Cardiac muscle cell (in vitro differentiated cells and primary cell): ENCODE results near the gene KIDINS220. TPM values are rescaled to one million over a fixed set of nuclear protein-coding genes. Genes with fewer than 3 reads are reported as not detected.

Experiments
- DNase-seq, 2 donors: peaks; one replicate each; pipeline versions ENCODE4 v3.0.0 to v3.0.0-alpha.2; 2010 to 2017; ENCODE audit warnings: low read depth in 1 of 2, low spot score in 1 of 2
- H3K27ac ChIP-seq: fragments of 200-600 bp; sonication (generic); 2 replicates; pipeline ENCODE4 v1.5.1; 2016
- H3K27me3 ChIP-seq: fragments of 200-600 bp; sonication (generic); 2 replicates; pipeline ENCODE4 v1.6.0; 2016; ENCODE audit warnings: control low read depth
- H3K36me3 ChIP-seq: fragments of 200-600 bp; sonication (generic); 2 replicates; pipeline ENCODE4 v1.5.1; 2016; ENCODE audit warnings: control low read depth
- H3K4me1 ChIP-seq: fragments of 200-600 bp; sonication (generic); 2 replicates; pipeline ENCODE4 v1.8.1; 2017; ENCODE audit warnings: low read depth, mild to moderate bottlenecking, mixed run types
- H3K4me3 ChIP-seq: fragments of 200-600 bp; sonication (generic); 2 replicates; pipeline ENCODE4 v1.5.1; 2016; ENCODE audit warnings: mild to moderate bottlenecking
- H3K9me3 ChIP-seq: fragments of 200-600 bp; sonication (generic); 2 replicates; pipeline ENCODE4 v1.5.1; 2017; ENCODE audit warnings: low read depth, mild to moderate bottlenecking, control low read depth
- polyA plus RNA-seq: library from polyadenylated mRNA; unstranded; fragments of >200 nt; fragmentation: Nextera tagmentation; extraction: Ambion mirVana; gene quantifications from 2 replicates; pipeline ENCODE4 v1.2.1, GENCODE V29; 2016
- total RNA-seq: library from RNA; depleted of rRNA; stranded (reverse); fragments of >200 nt; gene quantifications from 2 replicates; pipeline ENCODE4 v1.2.3, GENCODE V29; 2016
- TF ChIP-seq, protein P1 (sequence below): IDR thresholded peaks from 2 replicates; pipeline ENCODE4 v1.5.1; 2012; ENCODE audit warnings: low read depth, mild to moderate bottlenecking, low read length

The KIDINS220 gene
- total and polyA plus RNA-seq, 2 experiments from 2014 or later: 43.0 to 127 TPM

DNA sequence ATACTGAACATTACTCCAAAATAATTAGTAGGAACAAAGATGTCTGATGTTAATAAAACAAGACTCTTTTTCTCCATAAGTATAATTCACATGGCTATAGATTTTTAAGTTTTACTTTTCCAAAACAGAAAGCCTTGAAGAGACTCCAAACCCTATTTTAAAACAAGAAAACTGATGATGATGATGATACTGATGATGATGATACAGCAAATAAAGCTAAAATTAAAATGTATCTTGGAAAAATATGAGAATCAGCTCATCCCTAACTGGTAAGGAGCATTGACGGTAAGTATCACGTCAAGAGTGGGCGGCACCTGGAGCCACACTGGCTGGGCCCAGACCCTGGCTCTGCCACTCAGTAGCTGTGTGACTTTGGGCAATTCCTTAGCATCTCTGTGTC lies 116.0 kb downstream of the KIDINS220 start:
- no peaks in the 10 kb centered on the region for H3K4me1 ChIP-seq
- H3K27me3 ChIP-seq: no peaks in the 10 kb centered on the region
- no peaks in the 10 kb centered on the region for H3K36me3 ChIP-seq
- H3K27ac ChIP-seq: no peak overlapping the region
- TF ChIP-seq, protein P1, sequence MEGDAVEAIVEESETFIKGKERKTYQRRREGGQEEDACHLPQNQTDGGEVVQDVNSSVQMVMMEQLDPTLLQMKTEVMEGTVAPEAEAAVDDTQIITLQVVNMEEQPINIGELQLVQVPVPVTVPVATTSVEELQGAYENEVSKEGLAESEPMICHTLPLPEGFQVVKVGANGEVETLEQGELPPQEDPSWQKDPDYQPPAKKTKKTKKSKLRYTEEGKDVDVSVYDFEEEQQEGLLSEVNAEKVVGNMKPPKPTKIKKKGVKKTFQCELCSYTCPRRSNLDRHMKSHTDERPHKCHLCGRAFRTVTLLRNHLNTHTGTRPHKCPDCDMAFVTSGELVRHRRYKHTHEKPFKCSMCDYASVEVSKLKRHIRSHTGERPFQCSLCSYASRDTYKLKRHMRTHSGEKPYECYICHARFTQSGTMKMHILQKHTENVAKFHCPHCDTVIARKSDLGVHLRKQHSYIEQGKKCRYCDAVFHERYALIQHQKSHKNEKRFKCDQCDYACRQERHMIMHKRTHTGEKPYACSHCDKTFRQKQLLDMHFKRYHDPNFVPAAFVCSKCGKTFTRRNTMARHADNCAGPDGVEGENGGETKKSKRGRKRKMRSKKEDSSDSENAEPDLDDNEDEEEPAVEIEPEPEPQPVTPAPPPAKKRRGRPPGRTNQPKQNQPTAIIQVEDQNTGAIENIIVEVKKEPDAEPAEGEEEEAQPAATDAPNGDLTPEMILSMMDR: no peak
- H3K4me3 ChIP-seq: no peak overlapping the region
- no peak for DNase-seq
- H3K9me3 ChIP-seq: no peaks in the 10 kb centered on the region

DNA sequence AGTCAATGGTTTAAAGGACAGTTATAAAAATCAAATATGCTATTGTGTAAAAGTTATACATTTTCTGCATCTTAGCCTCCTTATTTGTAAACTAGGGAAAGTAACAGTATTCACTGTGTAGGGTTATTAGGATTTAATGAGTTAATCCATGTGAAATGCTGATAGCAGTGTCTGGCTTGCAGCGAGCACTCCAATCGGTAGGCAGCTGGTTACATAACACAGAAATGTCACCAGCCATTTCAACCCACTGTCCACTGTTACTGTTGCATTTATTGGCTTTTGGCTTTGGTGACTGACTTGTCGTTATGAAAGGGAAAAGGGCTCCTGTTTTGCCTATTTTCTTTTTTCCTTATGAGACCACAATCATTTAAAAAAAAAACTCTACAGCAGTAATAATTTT lies 116.7 kb downstream of the KIDINS220 start:
- no peak for DNase-seq
- Histone ChIP-seq H3K9me3 (no peaks in the 10 kb centered on the region), H3K4me1 (no peaks in the 10 kb centered on the region), H3K27me3 (no peaks in the 10 kb centered on the region), H3K27ac (no peak overlapping the region), H3K36me3 (no peaks in the 10 kb centered on the region), H3K4me3 (no peak overlapping the region)
- TF ChIP-seq, protein P1: no peak

DNA sequence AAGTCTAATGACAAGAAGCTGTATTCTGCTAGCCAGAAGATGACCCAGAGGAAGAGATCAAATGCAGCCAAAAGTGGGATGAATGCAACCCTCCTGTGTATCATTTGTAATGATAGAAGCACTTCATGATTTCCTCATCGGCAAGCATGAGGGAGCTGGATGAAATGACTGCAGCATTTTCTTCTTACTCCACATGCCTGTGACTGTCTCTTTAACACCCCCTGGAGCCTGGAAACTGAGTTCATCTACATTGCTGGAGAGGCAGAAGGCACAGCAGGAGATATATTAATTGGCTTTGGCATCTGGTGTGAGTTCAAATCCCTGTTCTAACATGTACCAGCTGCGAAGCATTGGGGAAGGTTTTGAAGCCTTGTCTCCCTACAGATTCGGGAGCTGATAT lies 117.9 kb downstream of the KIDINS220 start:
- no peaks in the 10 kb centered on the region for H3K9me3 ChIP-seq
- DNase-seq: peak in 1 of 2 donors; percentile 15
- TF ChIP-seq, protein P1: no peak
- H3K4me1 ChIP-seq: no peaks in the 10 kb centered on the region
- H3K27me3 ChIP-seq: no peaks in the 10 kb centered on the region
- no peak overlapping the region for H3K27ac ChIP-seq
- no peaks in the 10 kb centered on the region for H3K36me3 ChIP-seq
- no peak overlapping the region for H3K4me3 ChIP-seq

DNA sequence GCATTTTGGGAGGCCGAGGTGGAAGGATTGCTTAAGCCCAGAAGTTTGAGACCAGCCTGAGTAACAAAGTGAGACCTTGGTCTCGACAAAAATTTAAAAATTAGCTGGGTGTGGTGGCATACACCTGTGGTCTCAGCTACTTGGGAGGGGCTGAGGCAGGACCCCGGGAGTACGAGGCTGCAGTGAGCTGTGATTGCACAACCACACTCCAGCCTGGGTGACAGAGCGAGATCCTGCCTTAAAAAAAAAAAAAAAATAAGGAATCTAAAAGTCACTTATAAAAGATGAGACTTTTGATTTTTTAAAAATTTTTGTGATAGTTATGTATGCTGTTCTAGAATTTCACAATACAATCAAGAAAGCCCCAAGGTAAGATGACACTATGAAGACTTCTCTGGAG lies 122.4 kb downstream of the KIDINS220 start:
- H3K4me3 ChIP-seq: no peak overlapping the region
- H3K9me3 ChIP-seq: no peaks in the 10 kb centered on the region
- no peaks in the 10 kb centered on the region for H3K27me3 ChIP-seq
- DNase-seq: no peak
- no peak overlapping the region for H3K27ac ChIP-seq
- TF ChIP-seq, protein P1: no peak
- H3K36me3 ChIP-seq: no peaks in the 10 kb centered on the region
- no peaks in the 10 kb centered on the region for H3K4me1 ChIP-seq

DNA sequence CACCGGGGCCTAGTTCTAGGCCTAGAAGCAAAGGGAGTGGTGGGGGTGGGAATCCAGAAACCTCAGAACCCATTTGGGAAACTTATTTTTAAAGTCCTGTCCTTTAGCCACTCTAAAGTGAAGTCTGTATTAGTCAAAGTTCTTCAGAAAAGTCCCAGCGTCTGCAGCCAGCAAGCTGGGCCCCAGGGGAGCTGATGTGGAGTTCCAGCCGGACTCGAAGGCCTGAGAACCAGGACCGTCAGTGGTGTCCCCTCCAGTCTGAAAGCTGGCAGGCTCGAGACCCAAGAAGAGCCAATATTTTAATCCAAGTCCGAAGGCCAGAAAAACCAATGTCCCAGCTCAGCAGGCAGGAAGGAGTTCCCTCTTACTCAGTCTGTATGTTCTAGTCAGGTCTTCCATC lies 123.1 kb downstream of the KIDINS220 start:
- Histone ChIP-seq H3K27ac (no peak overlapping the region), H3K36me3 (no peaks in the 10 kb centered on the region), H3K27me3 (no peaks in the 10 kb centered on the region), H3K4me3 (no peak overlapping the region), H3K9me3 (no peaks in the 10 kb centered on the region), H3K4me1 (no peaks in the 10 kb centered on the region)
- TF ChIP-seq, protein P1: no peak
- no peak for DNase-seq

DNA sequence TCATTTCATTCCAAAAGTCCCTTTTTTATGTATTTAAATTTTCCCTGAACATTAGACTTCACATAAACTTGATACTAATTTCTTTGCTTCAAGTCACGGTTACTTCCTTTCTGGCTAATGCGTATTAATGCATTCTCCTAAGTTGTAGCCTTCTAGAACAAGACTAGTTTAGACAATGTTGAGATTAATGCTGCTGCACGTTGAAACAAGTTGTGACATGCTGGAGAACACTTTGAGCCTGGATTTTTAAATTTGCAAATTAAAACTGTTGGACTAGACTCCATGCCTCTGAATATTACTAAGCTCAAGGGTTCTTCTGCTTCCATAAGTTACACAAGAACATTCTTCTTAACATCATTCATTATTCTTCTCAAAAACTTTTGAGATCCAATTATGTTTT lies 126.5 kb downstream of the KIDINS220 start:
- Histone ChIP-seq H3K27me3 (no peaks in the 10 kb centered on the region), H3K27ac (no peak overlapping the region), H3K4me1 (no peaks in the 10 kb centered on the region), H3K9me3 (no peaks in the 10 kb centered on the region), H3K36me3 (no peaks in the 10 kb centered on the region), H3K4me3 (no peak overlapping the region)
- DNase-seq: no peak
- TF ChIP-seq, protein P1: no peak
